HEK293 (cell line): Measurements from ENCODE around the gene FGD6.

Experiments used
- CTCF ChIP-seq: fragments of 450-650 bp; formaldehyde crosslinking; IDR thresholded peaks from 2 replicates; pipeline ENCODE4 v1.5.1; 2016; ENCODE audit warnings: missing biosample characterization, missing genetic modification characterization
- ZBTB21 ChIP-seq: fragments of 450-650 bp; formaldehyde crosslinking; IDR thresholded peaks from 2 replicates; pipeline ENCODE4 v1.5.1; 2017; ENCODE audit warnings: missing biosample characterization, missing genetic modification characterization
- ZNF174 ChIP-seq: fragments of 450-650 bp; formaldehyde crosslinking; IDR thresholded peaks from 2 replicates; pipeline ENCODE4 v1.5.0; 2017; ENCODE audit warnings: missing biosample characterization, mild to moderate bottlenecking, missing genetic modification characterization
- ZNF433 ChIP-seq: fragments of 450-650 bp; formaldehyde crosslinking; IDR thresholded peaks from 2 replicates; pipeline ENCODE4 v1.5.1; 2016; ENCODE audit warnings: missing biosample characterization, missing genetic modification characterization, low read depth
- ZNF473 ChIP-seq: fragments of 450-650 bp; formaldehyde crosslinking; IDR thresholded peaks from 2 replicates; pipeline ENCODE4 v1.5.1; 2017; ENCODE audit warnings: missing biosample characterization, missing genetic modification characterization
- ZNF558 ChIP-seq: fragments of 450-650 bp; formaldehyde crosslinking; IDR thresholded peaks from 2 replicates; pipeline ENCODE4 v1.5.1; 2016; ENCODE audit warnings: missing biosample characterization, missing genetic modification characterization
- ZNF580 ChIP-seq: fragments of 450-650 bp; formaldehyde crosslinking; IDR thresholded peaks from 2 replicates; pipeline ENCODE4 v1.5.1; 2016; ENCODE audit warnings: missing biosample characterization, missing genetic modification characterization
- ZNF76 ChIP-seq: fragments of 450-650 bp; formaldehyde crosslinking; IDR thresholded peaks from 2 replicates; pipeline ENCODE4; 2016; ENCODE audit warnings: low read depth, missing biosample characterization, missing genetic modification characterization, borderline replicate concordance
- ZNF843 ChIP-seq: fragments of 450-650 bp; formaldehyde crosslinking; IDR thresholded peaks from 2 replicates; pipeline ENCODE4 v1.5.1; 2016; ENCODE audit warnings: missing biosample characterization, missing genetic modification characterization

DNA sequence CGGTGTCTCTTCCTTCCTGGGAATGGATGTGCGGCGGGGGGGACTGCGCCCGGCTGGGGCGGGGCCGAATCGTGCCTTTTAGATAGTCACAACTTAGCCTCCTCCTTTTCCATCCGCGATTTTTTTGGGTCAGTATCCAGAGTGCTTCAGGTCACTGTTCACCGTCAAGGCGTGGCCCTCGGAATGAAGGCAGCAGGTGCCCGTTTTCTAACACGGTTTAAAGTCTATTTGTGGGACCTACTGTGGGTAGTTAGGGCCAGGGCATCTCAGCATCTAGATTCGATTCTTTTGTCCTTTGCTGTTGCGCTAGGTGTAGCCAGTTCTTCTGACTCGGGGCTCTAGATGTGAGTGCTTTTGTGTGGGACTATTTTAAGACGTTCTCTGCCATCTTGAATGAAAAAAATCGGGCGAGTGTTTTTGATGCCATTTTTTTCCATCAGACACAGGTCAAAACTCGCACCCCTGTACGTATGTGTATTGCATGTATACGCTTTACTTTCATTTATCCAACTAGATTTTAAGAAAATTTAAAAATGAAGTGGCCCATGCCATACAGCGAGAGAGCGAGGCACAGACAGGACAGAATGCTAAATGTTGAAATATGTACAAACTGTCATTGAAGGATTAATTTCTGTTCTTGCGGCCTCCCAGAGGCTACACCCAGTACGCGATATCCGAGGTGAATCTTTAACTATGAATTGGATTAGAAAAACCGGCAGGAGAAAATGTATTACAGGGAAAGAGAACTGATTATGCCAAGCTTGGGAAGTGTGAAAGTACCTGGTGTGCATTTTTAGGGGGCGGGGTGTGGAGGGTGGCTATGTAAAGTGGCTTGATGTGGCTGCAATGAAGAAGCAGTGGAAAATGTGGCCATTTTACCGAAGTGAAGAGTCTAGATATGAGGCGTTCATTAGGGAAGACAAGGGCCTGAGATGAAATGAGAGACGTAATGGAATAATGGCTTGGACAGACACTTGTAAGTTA is 1.2 kb upstream of the FGD6 start:
- TF ChIP-seq ZNF174 (no peak), ZNF843 (tag by site-specific recombination) (no peak), ZNF558 (tag by site-specific recombination) (no peak), ZNF76 (tag by site-specific recombination) (no peak), CTCF (tag by site-specific recombination) (no peak), ZNF580 (tag by site-specific recombination) (no peak), ZNF433 (no peak), ZNF473 (tag by site-specific recombination) (no peak), ZBTB21 (tag by site-specific recombination) (no peak)
